ENCODE data around the gene COLEC11. TPM values are rescaled to one million over a fixed set of nuclear protein-coding genes. Genes with fewer than 3 reads are reported as not detected.

Gene COLEC11
- total and polyA plus RNA-seq, 9 of the 15 experiments (the other 6 are each of a cell fraction or from before 2014, with no cell fraction given), result 0.32 to 4.3 (median 1.8) TPM

DNA sequence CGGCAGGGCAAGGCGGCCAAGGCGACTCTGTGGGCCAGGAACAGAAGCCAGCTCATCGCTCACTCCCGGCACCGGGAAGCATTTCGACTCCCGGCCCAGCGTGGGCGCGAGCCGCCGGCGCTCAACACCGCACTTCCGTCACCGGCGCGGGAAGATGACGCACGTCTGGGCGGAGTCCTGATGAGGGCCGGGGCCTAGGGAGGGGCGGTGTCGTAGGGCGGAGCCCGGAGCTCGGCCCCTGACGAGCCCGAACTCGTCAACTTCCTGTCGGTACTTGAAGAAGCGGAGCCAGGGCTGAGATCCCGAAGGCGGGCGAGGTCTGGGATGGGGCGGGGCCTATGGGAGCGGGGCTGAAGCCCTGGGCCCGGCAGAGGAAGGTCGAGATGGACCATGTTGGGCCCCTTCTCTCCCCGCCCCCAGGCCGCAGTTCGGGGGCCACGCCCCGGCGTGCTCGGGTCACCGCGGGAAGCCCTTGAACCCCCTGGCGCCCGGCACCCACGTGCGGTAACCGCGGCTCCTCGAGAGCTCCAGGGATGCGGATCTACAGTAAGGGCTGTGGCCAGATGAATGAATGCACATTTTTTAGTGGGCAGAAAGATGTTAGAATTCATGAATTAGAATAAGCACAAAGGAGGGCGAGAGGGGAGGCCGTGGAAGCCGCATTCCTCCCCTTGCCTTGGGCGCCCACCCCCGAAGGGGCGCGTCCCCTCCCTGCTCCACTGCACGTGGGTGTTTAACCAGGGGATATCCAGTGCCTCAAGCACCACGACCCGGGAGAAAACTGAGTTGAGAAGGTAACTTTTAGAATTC is 36.5 kb upstream of the COLEC11 start, which contains the start of gene RNASEH1 (continued):
- TF ChIP-seq, protein P1, sequence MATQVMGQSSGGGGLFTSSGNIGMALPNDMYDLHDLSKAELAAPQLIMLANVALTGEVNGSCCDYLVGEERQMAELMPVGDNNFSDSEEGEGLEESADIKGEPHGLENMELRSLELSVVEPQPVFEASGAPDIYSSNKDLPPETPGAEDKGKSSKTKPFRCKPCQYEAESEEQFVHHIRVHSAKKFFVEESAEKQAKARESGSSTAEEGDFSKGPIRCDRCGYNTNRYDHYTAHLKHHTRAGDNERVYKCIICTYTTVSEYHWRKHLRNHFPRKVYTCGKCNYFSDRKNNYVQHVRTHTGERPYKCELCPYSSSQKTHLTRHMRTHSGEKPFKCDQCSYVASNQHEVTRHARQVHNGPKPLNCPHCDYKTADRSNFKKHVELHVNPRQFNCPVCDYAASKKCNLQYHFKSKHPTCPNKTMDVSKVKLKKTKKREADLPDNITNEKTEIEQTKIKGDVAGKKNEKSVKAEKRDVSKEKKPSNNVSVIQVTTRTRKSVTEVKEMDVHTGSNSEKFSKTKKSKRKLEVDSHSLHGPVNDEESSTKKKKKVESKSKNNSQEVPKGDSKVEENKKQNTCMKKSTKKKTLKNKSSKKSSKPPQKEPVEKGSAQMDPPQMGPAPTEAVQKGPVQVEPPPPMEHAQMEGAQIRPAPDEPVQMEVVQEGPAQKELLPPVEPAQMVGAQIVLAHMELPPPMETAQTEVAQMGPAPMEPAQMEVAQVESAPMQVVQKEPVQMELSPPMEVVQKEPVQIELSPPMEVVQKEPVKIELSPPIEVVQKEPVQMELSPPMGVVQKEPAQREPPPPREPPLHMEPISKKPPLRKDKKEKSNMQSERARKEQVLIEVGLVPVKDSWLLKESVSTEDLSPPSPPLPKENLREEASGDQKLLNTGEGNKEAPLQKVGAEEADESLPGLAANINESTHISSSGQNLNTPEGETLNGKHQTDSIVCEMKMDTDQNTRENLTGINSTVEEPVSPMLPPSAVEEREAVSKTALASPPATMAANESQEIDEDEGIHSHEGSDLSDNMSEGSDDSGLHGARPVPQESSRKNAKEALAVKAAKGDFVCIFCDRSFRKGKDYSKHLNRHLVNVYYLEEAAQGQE (IDR thresholded peaks at IDR 0.05; ENCODE audit: borderline replicate concordance), result 0 out of 2 replicates have a peak, but pooled peaks have one; percentile 3
- TF ChIP-seq, protein P1 (CRISPR knock-in tag; IDR thresholded peaks at IDR 0.05; ENCODE audit: low read depth), result no peak
- TF ChIP-seq ZNF384 (IDR thresholded peaks at IDR 0.05; ENCODE audit: low read depth, low read length), result no peak
- peak; percentile 70 for TF ChIP-seq E2F8 (IDR thresholded peaks at IDR 0.05; ENCODE audit: low read depth, partially characterized antibody)
- no peak for TF ChIP-seq PURB (CRISPR knock-in tag; IDR thresholded peaks at IDR 0.05; ENCODE audit: low read depth)
- TF ChIP-seq, protein P2, sequence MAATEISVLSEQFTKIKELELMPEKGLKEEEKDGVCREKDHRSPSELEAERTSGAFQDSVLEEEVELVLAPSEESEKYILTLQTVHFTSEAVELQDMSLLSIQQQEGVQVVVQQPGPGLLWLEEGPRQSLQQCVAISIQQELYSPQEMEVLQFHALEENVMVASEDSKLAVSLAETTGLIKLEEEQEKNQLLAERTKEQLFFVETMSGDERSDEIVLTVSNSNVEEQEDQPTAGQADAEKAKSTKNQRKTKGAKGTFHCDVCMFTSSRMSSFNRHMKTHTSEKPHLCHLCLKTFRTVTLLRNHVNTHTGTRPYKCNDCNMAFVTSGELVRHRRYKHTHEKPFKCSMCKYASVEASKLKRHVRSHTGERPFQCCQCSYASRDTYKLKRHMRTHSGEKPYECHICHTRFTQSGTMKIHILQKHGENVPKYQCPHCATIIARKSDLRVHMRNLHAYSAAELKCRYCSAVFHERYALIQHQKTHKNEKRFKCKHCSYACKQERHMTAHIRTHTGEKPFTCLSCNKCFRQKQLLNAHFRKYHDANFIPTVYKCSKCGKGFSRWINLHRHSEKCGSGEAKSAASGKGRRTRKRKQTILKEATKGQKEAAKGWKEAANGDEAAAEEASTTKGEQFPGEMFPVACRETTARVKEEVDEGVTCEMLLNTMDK (IDR thresholded peaks at IDR 0.05; ENCODE audit: borderline replicate concordance, insufficient read depth, low read depth, low read length, poor library complexity, severe bottlenecking), result no peak
- peak; percentile 37 for TF ChIP-seq MTA3 (IDR thresholded peaks at IDR 0.05; ENCODE audit: borderline replicate concordance)
- TF ChIP-seq MLLT1 (IDR thresholded peaks at IDR 0.05), result peak in 1 of 2 experiments; percentile 39; a peak in 1 of 4 replicates
- TF ChIP-seq FOXK2 (conservative IDR thresholded peaks at IDR 0.05 in 1 of 2, IDR thresholded peaks at IDR 0.05 in 1 of 2; ENCODE audit: low read depth in 2 of 2), result peak; percentile 78 to 80
- TF ChIP-seq POLR3A (IDR thresholded peaks at IDR 0.05; ENCODE audit: borderline replicate concordance, extremely low read depth, insufficient read depth, insufficient read length), result no peak
- TF ChIP-seq ZNF77 (CRISPR knock-in tag; IDR thresholded peaks at IDR 0.05), result no peak
